Urothelium cell line (cell line): ENCODE data around the gene PRTG.
A peak's percentile ranks its signal among the peaks of the same experiment; 100 is the strongest.
"Not testable (repeated sequence)": the region's sequence is repeated elsewhere in the genome, so short reads cannot be mapped to it uniquely, and the experiment has no call there.

ENCODE experiments used
- DNase-seq: peaks from one replicate; pipeline ENCODE4 v3.0.0; 2011; ENCODE audit warnings: low spot score, mixed read lengths
- FAIRE-seq: peaks from 2 replicates; lab custom pipeline; 2011; peaks lifted over from hg19 to GRCh38; lab: Jason Lieb, UNC

PRTG gene, protein sequence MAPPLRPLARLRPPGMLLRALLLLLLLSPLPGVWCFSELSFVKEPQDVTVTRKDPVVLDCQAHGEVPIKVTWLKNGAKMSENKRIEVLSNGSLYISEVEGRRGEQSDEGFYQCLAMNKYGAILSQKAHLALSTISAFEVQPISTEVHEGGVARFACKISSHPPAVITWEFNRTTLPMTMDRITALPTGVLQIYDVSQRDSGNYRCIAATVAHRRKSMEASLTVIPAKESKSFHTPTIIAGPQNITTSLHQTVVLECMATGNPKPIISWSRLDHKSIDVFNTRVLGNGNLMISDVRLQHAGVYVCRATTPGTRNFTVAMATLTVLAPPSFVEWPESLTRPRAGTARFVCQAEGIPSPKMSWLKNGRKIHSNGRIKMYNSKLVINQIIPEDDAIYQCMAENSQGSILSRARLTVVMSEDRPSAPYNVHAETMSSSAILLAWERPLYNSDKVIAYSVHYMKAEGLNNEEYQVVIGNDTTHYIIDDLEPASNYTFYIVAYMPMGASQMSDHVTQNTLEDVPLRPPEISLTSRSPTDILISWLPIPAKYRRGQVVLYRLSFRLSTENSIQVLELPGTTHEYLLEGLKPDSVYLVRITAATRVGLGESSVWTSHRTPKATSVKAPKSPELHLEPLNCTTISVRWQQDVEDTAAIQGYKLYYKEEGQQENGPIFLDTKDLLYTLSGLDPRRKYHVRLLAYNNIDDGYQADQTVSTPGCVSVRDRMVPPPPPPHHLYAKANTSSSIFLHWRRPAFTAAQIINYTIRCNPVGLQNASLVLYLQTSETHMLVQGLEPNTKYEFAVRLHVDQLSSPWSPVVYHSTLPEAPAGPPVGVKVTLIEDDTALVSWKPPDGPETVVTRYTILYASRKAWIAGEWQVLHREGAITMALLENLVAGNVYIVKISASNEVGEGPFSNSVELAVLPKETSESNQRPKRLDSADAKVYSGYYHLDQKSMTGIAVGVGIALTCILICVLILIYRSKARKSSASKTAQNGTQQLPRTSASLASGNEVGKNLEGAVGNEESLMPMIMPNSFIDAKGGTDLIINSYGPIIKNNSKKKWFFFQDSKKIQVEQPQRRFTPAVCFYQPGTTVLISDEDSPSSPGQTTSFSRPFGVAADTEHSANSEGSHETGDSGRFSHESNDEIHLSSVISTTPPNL

DNA sequence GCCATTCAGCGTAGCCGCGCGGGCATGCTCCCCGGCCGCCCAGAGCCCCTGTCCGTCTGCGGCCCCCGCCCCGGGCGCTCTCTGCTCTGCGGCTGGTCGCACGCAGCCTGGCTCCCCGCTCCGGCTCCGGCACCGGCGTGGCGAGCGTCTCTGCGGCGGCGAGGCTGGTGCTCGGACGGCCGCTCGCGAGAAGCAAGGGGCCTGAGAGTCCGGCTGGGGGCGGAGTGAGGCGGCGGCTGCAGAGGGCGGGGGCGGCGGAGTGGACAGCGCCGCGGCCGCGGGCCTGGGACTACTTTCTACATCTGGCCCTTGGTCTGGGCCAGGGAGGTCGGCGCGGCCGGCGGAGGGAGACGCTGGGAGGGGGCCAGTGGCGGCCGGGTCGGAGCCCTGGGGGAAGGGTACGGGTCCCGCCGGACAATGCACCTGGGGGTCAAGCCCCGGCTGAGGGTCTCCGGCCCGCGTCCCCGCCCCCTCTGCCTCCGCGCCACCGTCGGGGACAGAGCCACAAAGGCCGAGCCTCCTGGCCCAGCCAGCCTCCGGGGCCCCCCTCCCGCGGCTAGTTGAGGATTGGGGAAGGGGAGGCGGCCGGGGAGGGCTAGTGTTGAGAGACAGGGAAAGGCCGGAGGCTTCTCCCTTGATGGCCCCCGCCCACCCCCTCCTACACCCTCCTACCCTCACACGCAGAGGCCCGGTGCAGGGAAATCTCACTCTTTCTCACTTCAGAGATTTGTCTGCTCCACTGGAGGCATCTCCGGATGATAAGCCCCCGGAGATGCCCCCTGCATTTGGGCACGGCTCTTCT is at the start of gene PRTG:
TSS of gene PRTG (minus strand) at position 226 of the 802 bp plus-strand sequence. CDS start at position 5, 221 bp downstream.
- DNase-seq (peak; percentile 55), FAIRE-seq (no peak)

- FAIRE-seq: no peak
These were observed 48.8 kb upstream of the PRTG start for GRCh38 chr15:55791551-55792400.

GRCh38 chr15:55789066-55789660 is 46.2 kb upstream of the PRTG start:
- FAIRE-seq (no peak), DNase-seq (no peak)

More at GRCh38 chr15:55791551-55792400, 48.8 kb upstream of the PRTG start:
- peak; percentile 30 for DNase-seq

GRCh38 chr15:55786341-55786740 is 43.4 kb upstream of the PRTG start:
- FAIRE-seq: no peak

DNA sequence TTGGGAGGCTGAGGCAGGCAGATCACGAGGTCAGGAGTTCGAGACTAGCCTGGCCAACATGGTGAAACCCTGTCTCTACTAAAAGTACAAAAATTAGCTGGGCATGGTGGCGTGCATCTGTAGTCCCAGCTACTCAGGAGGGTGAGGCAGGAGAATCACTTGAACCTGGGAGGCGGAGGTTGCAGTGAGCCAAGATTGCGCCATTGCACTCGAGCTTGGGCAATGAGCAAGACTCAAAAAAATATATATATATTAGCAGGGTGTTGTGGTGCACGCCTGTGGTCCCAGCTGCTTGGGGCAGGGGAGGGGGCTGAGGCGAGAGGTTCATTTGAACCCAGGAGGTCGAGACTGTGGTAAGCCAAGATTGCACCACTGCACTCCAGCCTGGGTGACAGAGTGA is 42.6 kb upstream of the PRTG start:
- not testable (repeated sequence) for DNase-seq, FAIRE-seq

More at GRCh38 chr15:55786341-55786740, 43.4 kb upstream of the PRTG start:
- no peak for DNase-seq

DNA sequence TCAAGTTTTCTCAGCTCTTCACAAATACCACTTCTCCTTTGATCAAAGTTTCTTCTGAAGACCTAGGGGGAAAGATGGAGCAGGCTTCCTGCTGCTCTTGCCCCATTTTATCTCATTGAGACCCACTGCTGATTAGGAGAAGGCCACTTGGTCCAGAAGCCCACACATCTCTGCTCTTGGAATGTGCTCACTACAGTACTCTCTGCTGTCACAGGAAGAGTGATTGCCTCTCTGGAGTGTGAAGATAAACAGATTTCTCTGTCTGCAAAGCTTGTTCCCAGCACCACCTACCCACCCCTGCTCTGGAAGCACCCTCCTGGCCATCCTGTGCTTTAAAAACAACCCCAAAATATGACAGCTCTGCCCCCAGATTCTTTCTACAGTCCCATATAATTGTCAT is 41.3 kb upstream of the PRTG start:
- no peak for DNase-seq
- FAIRE-seq: no peak

DNA sequence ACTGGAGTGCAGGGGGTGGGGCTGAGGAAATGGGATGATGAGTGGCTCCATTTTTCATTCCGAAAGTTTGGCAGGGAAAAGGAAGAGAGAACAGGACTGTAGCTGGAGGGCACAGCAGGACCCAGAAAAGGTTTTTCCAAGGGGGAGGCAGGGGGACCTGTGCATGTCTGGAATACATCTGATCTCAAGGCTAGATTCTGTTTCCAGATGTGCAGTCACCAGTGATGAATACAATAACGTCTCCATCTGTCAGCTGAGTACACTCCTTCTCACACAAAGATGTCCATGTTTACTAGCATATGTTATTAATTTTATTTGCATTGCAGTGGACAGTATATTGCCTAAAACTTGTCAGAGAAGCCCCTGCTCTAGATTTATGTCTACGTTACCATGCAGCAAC is 39.9 kb upstream of the PRTG start:
- FAIRE-seq (no peak), DNase-seq (no peak)

DNA sequence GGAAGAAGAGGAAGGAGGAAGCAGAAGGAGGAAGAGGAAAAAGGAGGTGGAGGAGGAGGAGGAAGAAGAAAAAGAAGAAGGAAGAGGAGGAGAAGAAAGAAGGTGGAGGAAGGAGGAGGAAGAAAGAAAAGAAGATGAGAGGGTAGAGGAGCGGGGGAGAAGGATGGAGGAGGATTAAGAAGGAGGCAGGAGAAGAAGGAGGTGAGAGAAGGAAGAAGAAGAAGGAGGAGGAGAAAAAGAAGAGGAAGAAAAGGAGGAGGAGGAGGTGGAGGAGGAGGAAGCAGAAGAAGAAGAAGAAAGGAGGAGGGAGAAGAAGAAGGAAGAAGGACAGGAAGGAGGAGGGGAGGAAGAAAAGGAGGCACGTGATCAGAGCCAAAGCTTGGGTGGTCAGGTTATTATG is 37.3 kb upstream of the PRTG start:
- FAIRE-seq: no peak
- no peak for DNase-seq

- DNase-seq: no peak
- FAIRE-seq: no peak
These were observed 36.0 kb upstream of the PRTG start for GRCh38 chr15:55778932-55779331.

- FAIRE-seq: no peak
These were observed 32.4 kb upstream of the PRTG start for GRCh38 chr15:55775316-55775715.

GRCh38 chr15:55774113-55774970 is 31.4 kb upstream of the PRTG start:
- peak; percentile 36 for DNase-seq
- FAIRE-seq: no peak

More at GRCh38 chr15:55775316-55775715, 32.4 kb upstream of the PRTG start:
- DNase-seq: no peak

GRCh38 chr15:55770806-55771205 is 27.9 kb upstream of the PRTG start:
- DNase-seq (no peak), FAIRE-seq (no peak)

DNA sequence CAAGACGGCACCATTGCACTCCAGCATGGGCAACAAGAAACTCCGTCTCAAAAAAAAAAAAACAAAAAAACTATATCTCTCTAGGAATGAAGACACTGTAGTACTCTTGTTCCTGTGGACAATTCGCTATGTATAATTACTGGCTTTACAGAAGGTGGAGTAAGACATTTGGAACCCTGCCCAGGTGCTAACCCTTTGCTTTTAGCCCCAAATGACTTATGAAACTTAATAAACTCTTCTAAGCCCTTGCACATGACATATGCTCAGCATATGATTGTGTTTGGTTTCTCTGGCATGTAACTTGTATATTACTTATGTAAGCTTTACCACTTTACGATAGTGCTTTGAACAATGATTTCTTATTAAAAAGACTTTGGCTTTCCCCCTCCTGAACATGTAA is 27.3 kb upstream of the PRTG start:
- no peak for FAIRE-seq
- DNase-seq: no peak

GRCh38 chr15:55768670-55769185 is 25.8 kb upstream of the PRTG start:
- FAIRE-seq: no peak
- DNase-seq: no peak

GRCh38 chr15:55766676-55767075 is 23.7 kb upstream of the PRTG start:
- FAIRE-seq (no peak), DNase-seq (no peak)

DNA sequence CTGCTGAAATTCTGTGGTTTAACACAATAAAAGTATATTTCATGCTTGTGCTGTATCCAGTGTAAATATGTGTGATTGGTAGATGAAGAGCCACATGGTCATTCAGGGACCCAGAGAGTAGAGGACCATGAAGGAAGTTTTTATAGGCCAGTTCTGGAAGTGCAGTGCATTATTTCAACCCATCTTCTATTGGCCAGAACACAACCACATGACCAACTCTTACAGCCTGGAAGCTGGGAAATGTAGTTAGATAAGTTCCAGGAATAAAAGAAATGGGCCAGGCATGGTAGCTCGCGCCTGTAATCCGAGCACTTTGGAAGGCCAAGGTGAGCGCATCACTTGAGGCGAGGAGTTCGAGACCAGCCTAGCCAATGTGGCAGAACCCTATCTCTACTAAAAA is 21.4 kb upstream of the PRTG start:
- DNase-seq: no peak
- FAIRE-seq: no peak

GRCh38 chr15:55758580-55758986 is 15.6 kb upstream of the PRTG start:
- no peak for DNase-seq
- FAIRE-seq: no peak

DNA sequence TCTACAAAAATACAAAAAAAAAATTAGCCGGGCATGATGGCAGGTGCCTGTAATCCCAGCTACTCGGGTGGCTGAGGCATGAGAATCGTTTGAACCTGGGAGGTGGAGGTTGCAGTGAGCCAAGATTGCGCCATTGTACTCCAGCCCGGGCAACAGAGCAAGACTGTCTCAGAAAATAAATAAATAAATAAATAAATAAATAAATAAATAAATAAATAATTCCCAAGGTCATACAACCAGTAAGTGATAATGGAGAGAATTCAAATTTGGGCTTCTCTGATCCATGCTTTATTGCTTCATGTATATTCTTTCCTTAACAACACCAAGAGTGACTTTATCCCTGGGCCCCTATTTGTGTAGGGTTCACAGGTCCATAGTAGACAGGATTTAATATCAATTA is 10.5 kb upstream of the PRTG start:
- not testable (repeated sequence) for DNase-seq, FAIRE-seq
